Measurements from ENCODE around the gene MIAT. TPM values are rescaled to one million over a fixed set of nuclear protein-coding genes. Genes with fewer than 3 reads are reported as not detected.
A peak's percentile ranks its signal among the peaks of the same experiment; 100 is the strongest.

Gene MIAT
- total RNA-seq, 3 donors from 2014 or later (not counting 1 experiment from before 2014, with no cell fraction given) = 75.3 to 105 (median 76.3) TPM

DNA sequence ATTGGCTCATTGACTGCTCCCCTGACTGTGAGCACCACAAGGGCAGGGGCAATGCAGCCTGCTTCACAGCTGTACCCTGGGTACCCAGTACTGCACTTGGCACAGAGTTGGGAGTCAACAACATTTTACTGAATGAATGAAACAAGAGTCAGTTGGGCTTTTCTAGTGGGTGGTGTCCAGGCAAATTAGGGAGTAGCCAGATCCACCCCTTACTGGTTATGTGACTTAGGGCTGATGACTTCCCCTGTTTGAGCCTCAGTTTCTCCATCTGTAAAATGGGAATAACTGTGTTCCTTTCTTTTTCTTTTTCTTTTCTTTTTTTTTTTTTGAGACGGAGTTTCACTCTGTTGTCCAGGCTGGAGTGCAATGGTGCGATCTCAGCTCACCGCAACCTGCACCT is 23.1 kb downstream of the MIAT start:
- no peaks in the 10 kb centered on the region for H3K36me3 Mint-ChIP-seq
- H3K4me3 Mint-ChIP-seq = no peak overlapping the region
- no peak for ATAC-seq

DNA sequence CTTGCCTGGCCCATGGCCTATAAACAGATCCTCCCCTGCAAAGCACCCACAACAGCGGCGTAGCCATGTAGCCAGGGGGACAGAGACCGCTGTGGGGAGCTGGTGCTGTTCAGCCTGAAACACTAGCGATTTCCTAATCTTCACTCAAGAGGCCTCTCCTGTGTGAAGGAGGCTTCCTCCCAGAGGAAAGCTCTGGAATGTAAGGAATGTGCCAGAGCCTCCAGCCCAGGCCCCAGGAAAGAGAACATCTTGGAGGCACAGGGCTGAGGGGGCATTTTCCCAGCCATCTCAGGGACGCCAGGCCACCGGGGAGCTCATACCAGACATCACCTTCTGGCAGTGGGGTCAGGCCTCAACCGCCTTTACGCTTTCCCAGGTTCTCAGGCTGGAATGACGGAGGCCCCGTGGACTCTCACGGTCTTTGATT is 24.0 kb downstream of the MIAT start:
- H3K4me3 ChIP-seq (ENCODE audit: low read length) = no peak overlapping the region
- no peak for TF ChIP-seq CTCF (IDR thresholded peaks at IDR 0.05)
- intact Hi-C loops (cut with micrococcal nuclease) = loop anchor here (5.0 kb wide), 1 partner anchor 221 kb away; no protein-coding TSS in a partner anchor
- no peaks in the 10 kb centered on the region for H3K27me3 ChIP-seq (ENCODE audit: control insufficient read depth, insufficient read depth, low read length)
- WGBS (ENCODE audit: insufficient coverage) = 96% methylated on average over 11 of the region's 11 CpGs
- Mint-ChIP-seq H3K4me3 (no peak overlapping the region), H3K4me1 (peaks cover 26 to 54% of the 10 kb centered on the region in 2 donors), H3K36me3 (no peaks in the 10 kb centered on the region), H3K9me3 (no peaks in the 10 kb centered on the region), H3K27ac (no peak overlapping the region), H3K27me3 (ENCODE audit: low read depth in 2 of 2) (no peaks in the 10 kb centered on the region)
- peaks cover 26% of the 10 kb centered on the region for H3K36me3 ChIP-seq (ENCODE audit: control insufficient read depth, insufficient read depth, low read length)
- H3K9me3 ChIP-seq (ENCODE audit: control insufficient read depth, insufficient read depth, low read length) = no peaks in the 10 kb centered on the region
- H3K27ac ChIP-seq (ENCODE audit: low read length) = no peak overlapping the region
- ATAC-seq (no peak), DNase-seq (no peak)
- H3K4me1 ChIP-seq (ENCODE audit: control insufficient read depth, insufficient read depth, low read length) = peaks cover 12% of the 10 kb centered on the region

More for the DNA sequence above, 23.1 kb downstream of the MIAT start:
- Mint-ChIP-seq H3K4me1 (peaks cover 35 to 63% of the 10 kb centered on the region in 2 donors), H3K27me3 (ENCODE audit: low read depth in 2 of 2) (no peaks in the 10 kb centered on the region), H3K9me3 (no peaks in the 10 kb centered on the region), H3K27ac (no peak overlapping the region)
- no peaks in the 10 kb centered on the region for H3K27me3 ChIP-seq (ENCODE audit: control insufficient read depth, insufficient read depth, low read length)
- no peak for TF ChIP-seq CTCF (IDR thresholded peaks at IDR 0.05)
- WGBS (ENCODE audit: insufficient coverage) = 97% methylated on average over 3 of the region's 3 CpGs
- intact Hi-C loops (cut with micrococcal nuclease) = loop anchor here (5.0 kb wide), 1 partner anchor 222 kb away; no protein-coding TSS in a partner anchor
- H3K27ac ChIP-seq (ENCODE audit: low read length) = no peak overlapping the region
- no peak for DNase-seq
- H3K9me3 ChIP-seq (ENCODE audit: control insufficient read depth, insufficient read depth, low read length) = no peaks in the 10 kb centered on the region
- peaks cover 21% of the 10 kb centered on the region for H3K4me1 ChIP-seq (ENCODE audit: control insufficient read depth, insufficient read depth, low read length)
- H3K36me3 ChIP-seq (ENCODE audit: control insufficient read depth, insufficient read depth, low read length) = peaks cover 26% of the 10 kb centered on the region
- H3K4me3 ChIP-seq (ENCODE audit: low read length) = no peak overlapping the region

DNA sequence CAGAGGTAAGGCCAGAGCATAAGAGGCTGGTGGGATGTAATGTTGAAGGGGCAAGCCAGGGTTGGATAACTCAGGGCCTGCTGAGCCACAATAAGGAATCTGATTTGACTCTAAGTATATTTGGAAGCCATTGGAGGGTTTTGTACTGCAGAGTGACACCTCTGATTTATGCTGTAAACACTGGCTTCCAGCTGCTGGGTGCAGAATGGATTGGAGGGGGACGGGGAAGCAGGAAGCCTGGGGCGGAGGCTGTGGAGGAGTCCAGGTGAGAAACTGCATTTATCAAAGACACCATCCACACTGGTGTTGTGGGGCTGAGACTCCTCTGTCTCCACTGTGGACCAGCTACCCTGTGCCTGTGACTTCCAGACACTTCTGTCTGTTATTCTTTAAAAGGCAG is 26.8 kb downstream of the MIAT start:
- intact Hi-C loops (cut with micrococcal nuclease) = loop anchor here (5.0 kb wide), 1 partner anchor 218 kb away; no protein-coding TSS in a partner anchor

More for the DNA sequence above, 26.8 kb downstream of the MIAT start:
- Histone ChIP-seq H3K4me1 (ENCODE audit: control insufficient read depth, insufficient read depth, low read length) (peaks cover under 1% of the 10 kb centered on the region), H3K27me3 (ENCODE audit: control insufficient read depth, insufficient read depth, low read length) (no peaks in the 10 kb centered on the region), H3K4me3 (ENCODE audit: low read length) (no peak overlapping the region), H3K36me3 (ENCODE audit: control insufficient read depth, insufficient read depth, low read length) (peaks cover 24% of the 10 kb centered on the region), H3K27ac (ENCODE audit: low read length) (no peak overlapping the region), H3K9me3 (ENCODE audit: control insufficient read depth, insufficient read depth, low read length) (no peaks in the 10 kb centered on the region)
- WGBS (ENCODE audit: insufficient coverage) = 90% methylated on average over 2 of the region's 2 CpGs
- H3K27me3 Mint-ChIP-seq (ENCODE audit: low read depth in 2 of 2) = no peaks in the 10 kb centered on the region
- no peak for TF ChIP-seq CTCF (IDR thresholded peaks at IDR 0.05)
- ATAC-seq (no peak), DNase-seq (no peak)
- peak overlapping the region; percentile 55 to 65 for H3K27ac Mint-ChIP-seq
- peaks cover 25 to 43% of the 10 kb centered on the region in 2 donors for H3K4me1 Mint-ChIP-seq
- H3K4me3 Mint-ChIP-seq = no peak overlapping the region
- no peaks in the 10 kb centered on the region for H3K9me3 Mint-ChIP-seq
- H3K36me3 Mint-ChIP-seq = no peaks in the 10 kb centered on the region
